HL-60 (cell line): Measurements from ENCODE around the gene LRRC8A.

ENCODE experiments used
- DNase-seq, 2 experiments: peaks; one replicate each; pipeline ENCODE4 v3.0.0-alpha.2; 2010 to 2020; ENCODE audit warnings: low read depth in 1 of 2, low spot score in 1 of 2
- H3K27ac ChIP-seq: fragments of 250-450 bp; sonication (Bioruptor Pico); replicated peaks from 2 replicates; pipeline ENCODE4 v1.5.1; 2020; ENCODE audit warnings: mild to moderate bottlenecking, moderate library complexity
- H3K27me3 ChIP-seq: fragments of 250-450 bp; sonication (Bioruptor Pico); 2 replicates; pipeline ENCODE4 v1.5.1; 2021; ENCODE audit warnings: mild to moderate bottlenecking, moderate library complexity; ENCODE audit not compliant: insufficient read depth, poor library complexity, severe bottlenecking
- H3K4me3 ChIP-seq: replicated peaks from 2 replicates; pipeline ENCODE4 v1.5.1; 2011; ENCODE audit warnings: mild to moderate bottlenecking, control low read depth, low read length; ENCODE audit not compliant: insufficient read depth
- CTCF ChIP-seq: IDR thresholded peaks from one replicate; pipeline ENCODE4 v1.5.1; 2011; ENCODE audit warnings: low read length, control low read depth, inconsistent platforms; ENCODE audit not compliant: insufficient read depth
- GABPA ChIP-seq: IDR thresholded peaks from 2 replicates; pipeline ENCODE4 v1.6.1; 2012; ENCODE audit warnings: low read depth
- POLR2AphosphoS5 ChIP-seq: IDR thresholded peaks from 2 replicates; pipeline ENCODE4 v1.6.1; 2012; ENCODE audit warnings: low read depth
- REST ChIP-seq: IDR thresholded peaks from 2 replicates; pipeline ENCODE4 v1.6.1; 2012; ENCODE audit warnings: low read depth; ENCODE audit not compliant: insufficient replicate concordance
- SPI1 ChIP-seq: IDR thresholded peaks from 2 replicates; pipeline ENCODE4 v1.6.1; 2012; ENCODE audit warnings: low read depth, mild to moderate bottlenecking, borderline replicate concordance

LRRC8A gene

GRCh38 chr9:128898845-128899565 lies 17.1 kb downstream of the LRRC8A start:
- no peak for DNase-seq
- Histone ChIP-seq H3K27me3 (no peaks in the 10 kb centered on the region), H3K27ac (peak overlapping the region; percentile 53), H3K4me3 (no peak overlapping the region)
- no peak for TF ChIP-seq GABPA
- no peak for TF ChIP-seq REST
- no peak for TF ChIP-seq POLR2AphosphoS5
- TF ChIP-seq SPI1: no peak
- no peak for TF ChIP-seq CTCF

GRCh38 chr9:128899566-128900322 lies 17.8 kb downstream of the LRRC8A start:
- H3K4me3 ChIP-seq: no peak overlapping the region
- no peak for TF ChIP-seq REST
- TF ChIP-seq SPI1: peak; percentile 95
- TF ChIP-seq CTCF: no peak
- TF ChIP-seq POLR2AphosphoS5: no peak
- no peaks in the 10 kb centered on the region for H3K27me3 ChIP-seq
- peak overlapping the region; percentile 53 for H3K27ac ChIP-seq
- peak in 1 of 2 experiments; percentile 68 for DNase-seq

GRCh38 chr9:128901379-128901778 lies 19.4 kb downstream of the LRRC8A start:
- Histone ChIP-seq H3K27ac (no peak overlapping the region; the same call in 1 of the 2 replicates), H3K27me3 (no peaks in the 10 kb centered on the region), H3K4me3 (no peak overlapping the region)
- no peak for TF ChIP-seq POLR2AphosphoS5
- no peak for TF ChIP-seq GABPA
- no peak for TF ChIP-seq CTCF
- no peak for TF ChIP-seq SPI1
- TF ChIP-seq REST: no peak
- DNase-seq: no peak
